Cardiac muscle cell (in vitro differentiated cells and primary cell): ENCODE data around the gene SPATA12. TPM values are rescaled to one million over a fixed set of nuclear protein-coding genes. Genes with fewer than 3 reads are reported as not detected.

Source experiments
- DNase-seq, 2 donors: peaks; one replicate each; pipeline versions ENCODE4 v3.0.0 to v3.0.0-alpha.2; 2010 to 2017; ENCODE audit warnings: low read depth in 1 of 2, low spot score in 1 of 2
- H3K27ac ChIP-seq: fragments of 200-600 bp; sonication (generic); 2 replicates; pipeline ENCODE4 v1.5.1; 2016
- H3K27me3 ChIP-seq: fragments of 200-600 bp; sonication (generic); 2 replicates; pipeline ENCODE4 v1.6.0; 2016; ENCODE audit warnings: control low read depth
- H3K36me3 ChIP-seq: fragments of 200-600 bp; sonication (generic); 2 replicates; pipeline ENCODE4 v1.5.1; 2016; ENCODE audit warnings: control low read depth
- H3K4me1 ChIP-seq: fragments of 200-600 bp; sonication (generic); 2 replicates; pipeline ENCODE4 v1.8.1; 2017; ENCODE audit warnings: low read depth, mild to moderate bottlenecking, mixed run types
- H3K4me3 ChIP-seq: fragments of 200-600 bp; sonication (generic); 2 replicates; pipeline ENCODE4 v1.5.1; 2016; ENCODE audit warnings: mild to moderate bottlenecking
- H3K9me3 ChIP-seq: fragments of 200-600 bp; sonication (generic); 2 replicates; pipeline ENCODE4 v1.5.1; 2017; ENCODE audit warnings: low read depth, mild to moderate bottlenecking, control low read depth
- CTCF ChIP-seq: IDR thresholded peaks from 2 replicates; pipeline ENCODE4 v1.5.1; 2012; ENCODE audit warnings: low read depth, mild to moderate bottlenecking, low read length
- polyA plus RNA-seq: library from polyadenylated mRNA; unstranded; fragments of >200 nt; fragmentation: Nextera tagmentation; extraction: Ambion mirVana; gene quantifications from 2 replicates; pipeline ENCODE4 v1.2.1, GENCODE V29; 2016
- total RNA-seq: library from RNA; depleted of rRNA; stranded (reverse); fragments of >200 nt; gene quantifications from 2 replicates; pipeline ENCODE4 v1.2.3, GENCODE V29; 2016

The SPATA12 gene
- total and polyA plus RNA-seq, 2 experiments from 2014 or later = not detected

- Histone ChIP-seq H3K4me1 (peaks cover 57% of the 10 kb centered on the region), H3K4me3 (no peak overlapping the region), H3K36me3 (peaks cover 5% of the 10 kb centered on the region), H3K27ac (no peak overlapping the region), H3K9me3 (no peaks in the 10 kb centered on the region), H3K27me3 (no peaks in the 10 kb centered on the region)
- no peak for DNase-seq
- no peak for TF ChIP-seq CTCF
Measured at GRCh38 chr3:57116501-57116900, 56.0 kb downstream of the SPATA12 start.

- Histone ChIP-seq H3K27me3 (no peaks in the 10 kb centered on the region), H3K9me3 (no peaks in the 10 kb centered on the region), H3K4me1 (peaks cover 44% of the 10 kb centered on the region), H3K36me3 (peaks cover 5% of the 10 kb centered on the region), H3K4me3 (no peak overlapping the region), H3K27ac (no peak overlapping the region)
- TF ChIP-seq CTCF = no peak
- no peak for DNase-seq
Measured at GRCh38 chr3:57118254-57118653, 57.8 kb downstream of the SPATA12 start.

GRCh38 chr3:57120040-57120439, 59.6 kb downstream of the SPATA12 start:
- TF ChIP-seq CTCF = no peak
- Histone ChIP-seq H3K36me3 (no peaks in the 10 kb centered on the region), H3K4me3 (no peak overlapping the region), H3K27me3 (no peaks in the 10 kb centered on the region), H3K9me3 (no peaks in the 10 kb centered on the region), H3K4me1 (peaks cover 52% of the 10 kb centered on the region), H3K27ac (peak overlapping the region; percentile 93)
- DNase-seq = peak; percentile 63 to 66

- DNase-seq = peak in 1 of 2 donors; percentile 16
- Histone ChIP-seq H3K4me1 (peaks cover 58% of the 10 kb centered on the region), H3K27ac (peak overlapping the region; percentile 93)
Measured at GRCh38 chr3:57120451-57121174, 60.1 kb downstream of the SPATA12 start.

More at GRCh38 chr3:57120451-57121174, 60.1 kb downstream of the SPATA12 start:
- Histone ChIP-seq H3K9me3 (no peaks in the 10 kb centered on the region), H3K36me3 (no peaks in the 10 kb centered on the region), H3K4me3 (no peak overlapping the region), H3K27me3 (no peaks in the 10 kb centered on the region)
- TF ChIP-seq CTCF = no peak

Other genes starting within 250 kb of the SPATA12 start
- 23.1 and 110 TPM in 2 replicates for gene IL17RD, start 104.7 kb downstream of the SPATA12 start, total RNA-seq
- 7.4 and 26.5 TPM in 2 replicates for gene IL17RD, start 104.7 kb downstream of the SPATA12 start, polyA plus RNA-seq
- gene HESX1, start 139.3 kb downstream of the SPATA12 start, total RNA-seq = 2.5 and 6.4 TPM in 2 replicates
- gene HESX1, start 139.3 kb downstream of the SPATA12 start, polyA plus RNA-seq = 7.0 and 12.2 TPM in 2 replicates
- 24.9 and 29.1 TPM in 2 replicates for gene APPL1, start 167.1 kb downstream of the SPATA12 start, total RNA-seq
- 46.0 and 66.5 TPM in 2 replicates for gene APPL1, start 167.1 kb downstream of the SPATA12 start, polyA plus RNA-seq
- not detected in 2 replicates for gene ASB14, start 232.0 kb downstream of the SPATA12 start, total RNA-seq
- gene ASB14, start 232.0 kb downstream of the SPATA12 start, polyA plus RNA-seq = 0.34 and 0.56 TPM in 2 replicates